A673 (cell line): ENCODE results near the gene FOXN3. TPM values are rescaled to one million over a fixed set of nuclear protein-coding genes. Genes with fewer than 3 reads are reported as not detected.

ENCODE experiments used
- BruUV-seq: library from RNA; stranded (reverse); fragments of 400-500 nt; replicated peaks from 2 replicates; lab custom pipeline; 2021; lab: Mats Ljungman, UMichigan
- CTCF ChIA-PET: fragments of 300-600 bp; sonication (Branson Sonifier 250); formaldehyde crosslinking; loops from one replicate; lab custom pipeline; 2022; ENCODE audit warnings: antibody characterized with exemption; lab: Charles Lee
- POLR2A ChIA-PET: fragments of 300-600 bp; sonication (Branson Sonifier 250); formaldehyde crosslinking; loops from one replicate; lab custom pipeline; 2022; ENCODE audit warnings: antibody characterized with exemption; ENCODE audit not compliant: low non-redundant PET; lab: Charles Lee
- DNase-seq: peaks from one replicate; pipeline ENCODE4 v3.0.0-alpha.2; 2015; ENCODE audit warnings: low spot score
- H3K27ac ChIP-seq: fragments of 200-600 bp; sonication (generic); 2 replicates; pipeline ENCODE4 v1.5.1; 2016; ENCODE audit warnings: mixed run types, low read depth, mild to moderate bottlenecking, mixed read lengths, antibody characterized with exemption, low read length; ENCODE audit not compliant: poor library complexity, severe bottlenecking
- H3K27me3 ChIP-seq: fragments of 200-600 bp; sonication (generic); replicated peaks from 2 replicates; pipeline ENCODE4 v1.6.1; 2017; ENCODE audit warnings: mixed run types, low read depth, mild to moderate bottlenecking, mixed read lengths, antibody characterized with exemption, low read length; ENCODE audit not compliant: insufficient read depth, poor library complexity
- H3K36me3 ChIP-seq: fragments of 200-600 bp; sonication (generic); 2 replicates; pipeline ENCODE4 v1.6.1; 2016; ENCODE audit warnings: mixed run types, mild to moderate bottlenecking, mixed read lengths, antibody characterized with exemption, low read length; ENCODE audit not compliant: insufficient read depth, poor library complexity, severe bottlenecking
- H3K4me1 ChIP-seq: fragments of 200-600 bp; sonication (generic); 2 replicates; pipeline ENCODE4 v1.6.1; 2017; ENCODE audit warnings: mixed run types, mild to moderate bottlenecking, mixed read lengths, antibody characterized with exemption, low read length; ENCODE audit not compliant: insufficient read depth, poor library complexity, severe bottlenecking
- H3K4me3 ChIP-seq: fragments of 200-600 bp; sonication (generic); 2 replicates; pipeline ENCODE4 v1.5.1; 2016; ENCODE audit warnings: low read depth, mixed run types, mild to moderate bottlenecking, mixed read lengths, low read length; ENCODE audit not compliant: poor library complexity, severe bottlenecking
- H3K9me3 ChIP-seq: fragments of 200-600 bp; sonication (generic); 2 replicates; pipeline ENCODE4 v1.6.1; 2016; ENCODE audit warnings: mixed run types, low read depth, mild to moderate bottlenecking, mixed read lengths, antibody characterized with exemption, low read length; ENCODE audit not compliant: poor library complexity, severe bottlenecking
- EZH2 ChIP-seq: fragments of 200-600 bp; sonication (generic); IDR thresholded peaks from 2 replicates; pipeline ENCODE4 v1.6.1; 2017; ENCODE audit warnings: borderline replicate concordance, low read depth, mild to moderate bottlenecking, mixed read lengths, antibody characterized with exemption, low read length; ENCODE audit not compliant: poor library complexity, severe bottlenecking
- intact Hi-C: fragments of 100-400 bp; cut with micrococcal nuclease; formaldehyde crosslinking; loops from one replicate; pipeline ENCODE4 v1.10.0; 2022; ENCODE audit not compliant: unreplicated experiment
- total RNA-seq: library from RNA; stranded (reverse); gene quantifications from 2 replicates; pipeline ENCODE4 v1.2.3, GENCODE V29; 2021
- TF ChIP-seq, protein P1 (sequence below): fragments of 300-800, 200-600 bp; sonication (generic); conservative IDR thresholded peaks from 2 replicates; pipeline ENCODE4 v1.5.1; 2017; ENCODE audit warnings: low read depth, mild to moderate bottlenecking, antibody characterized with exemption, low read length, moderate library complexity, mixed read lengths

Gene FOXN3
- total RNA-seq, 1 experiment from 2014 or later: 15.3 TPM

DNA sequence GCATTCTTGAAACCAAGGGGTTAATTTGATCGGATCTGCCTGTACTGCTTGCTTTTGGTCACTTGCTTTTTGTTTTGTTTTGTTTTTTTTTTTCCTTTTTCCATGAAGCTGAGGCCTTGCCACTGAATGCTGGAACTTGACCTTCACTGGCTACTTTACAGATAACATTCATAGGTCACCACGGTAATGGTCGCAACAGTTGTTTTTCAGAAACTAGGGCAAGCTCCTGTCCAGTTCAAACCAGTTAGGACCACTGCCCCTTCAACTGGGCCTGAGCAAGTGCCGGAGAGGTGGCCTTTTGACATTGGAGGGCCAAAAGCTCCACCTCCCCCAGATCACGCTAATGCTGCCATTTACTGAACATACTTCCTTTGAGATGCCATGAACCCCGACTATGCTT is 147.6 kb downstream of the FOXN3 start:
- no peak for TF ChIP-seq EZH2
- TF ChIP-seq, protein P1, sequence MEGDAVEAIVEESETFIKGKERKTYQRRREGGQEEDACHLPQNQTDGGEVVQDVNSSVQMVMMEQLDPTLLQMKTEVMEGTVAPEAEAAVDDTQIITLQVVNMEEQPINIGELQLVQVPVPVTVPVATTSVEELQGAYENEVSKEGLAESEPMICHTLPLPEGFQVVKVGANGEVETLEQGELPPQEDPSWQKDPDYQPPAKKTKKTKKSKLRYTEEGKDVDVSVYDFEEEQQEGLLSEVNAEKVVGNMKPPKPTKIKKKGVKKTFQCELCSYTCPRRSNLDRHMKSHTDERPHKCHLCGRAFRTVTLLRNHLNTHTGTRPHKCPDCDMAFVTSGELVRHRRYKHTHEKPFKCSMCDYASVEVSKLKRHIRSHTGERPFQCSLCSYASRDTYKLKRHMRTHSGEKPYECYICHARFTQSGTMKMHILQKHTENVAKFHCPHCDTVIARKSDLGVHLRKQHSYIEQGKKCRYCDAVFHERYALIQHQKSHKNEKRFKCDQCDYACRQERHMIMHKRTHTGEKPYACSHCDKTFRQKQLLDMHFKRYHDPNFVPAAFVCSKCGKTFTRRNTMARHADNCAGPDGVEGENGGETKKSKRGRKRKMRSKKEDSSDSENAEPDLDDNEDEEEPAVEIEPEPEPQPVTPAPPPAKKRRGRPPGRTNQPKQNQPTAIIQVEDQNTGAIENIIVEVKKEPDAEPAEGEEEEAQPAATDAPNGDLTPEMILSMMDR: no peak
- Histone ChIP-seq H3K4me1 (no peaks in the 10 kb centered on the region), H3K9me3 (no peaks in the 10 kb centered on the region), H3K36me3 (no peaks in the 10 kb centered on the region), H3K27me3 (no peaks in the 10 kb centered on the region), H3K27ac (no peak overlapping the region), H3K4me3 (no peak overlapping the region)
- POLR2A ChIA-PET: no interaction called here
- BruUV-seq: no TSS peak
- CTCF ChIA-PET: no interaction called here
- intact Hi-C loops: no loop called here
- no peak for DNase-seq

DNA sequence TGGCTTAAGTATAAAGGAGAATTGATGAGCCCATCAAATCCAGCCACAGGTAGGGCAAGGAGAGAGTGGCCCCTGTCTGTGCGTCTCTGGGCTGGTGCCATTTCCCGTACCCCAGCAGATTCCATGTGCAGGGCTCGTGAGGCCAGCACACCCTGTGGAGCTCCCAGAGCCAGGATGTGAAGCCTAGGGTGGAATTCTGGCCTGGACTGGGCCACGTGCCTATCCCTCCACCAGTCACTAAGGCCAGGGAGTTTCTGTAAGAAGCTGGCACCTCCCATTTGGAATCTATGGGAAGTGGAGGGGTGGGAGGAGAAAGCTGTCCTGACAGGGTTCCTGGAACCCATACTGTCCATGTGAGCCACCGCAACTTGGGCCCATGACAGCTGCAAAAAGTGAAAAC is 148.5 kb downstream of the FOXN3 start:
- no peaks in the 10 kb centered on the region for H3K4me1 ChIP-seq
- no peaks in the 10 kb centered on the region for H3K36me3 ChIP-seq
- CTCF ChIA-PET: no interaction called here
- intact Hi-C loops: no loop called here
- POLR2A ChIA-PET: no interaction called here
- no peak overlapping the region for H3K27ac ChIP-seq
- H3K9me3 ChIP-seq: no peaks in the 10 kb centered on the region
- no TSS peak for BruUV-seq
- H3K27me3 ChIP-seq: no peaks in the 10 kb centered on the region
- H3K4me3 ChIP-seq: no peak overlapping the region
- no peak for DNase-seq
- TF ChIP-seq, protein P1: no peak
- no peak for TF ChIP-seq EZH2

DNA sequence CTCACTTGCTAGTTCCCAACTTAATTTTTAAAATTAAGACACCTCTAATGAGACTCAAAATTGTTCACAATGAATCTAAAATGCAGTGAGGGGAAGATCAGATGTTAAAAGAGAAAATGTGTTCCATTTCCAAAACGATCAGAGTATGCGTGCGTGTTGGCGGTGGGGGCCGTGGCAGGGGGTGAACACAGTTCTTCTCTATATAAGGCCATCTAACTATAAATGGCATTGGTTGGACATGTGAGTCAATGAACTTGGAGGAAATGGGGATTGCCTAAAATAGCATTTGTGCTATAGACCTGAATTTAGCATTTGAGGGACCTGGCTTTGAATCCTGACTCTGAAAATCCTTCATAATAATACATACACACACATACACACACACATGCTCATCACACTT is 149.4 kb downstream of the FOXN3 start:
- no peak overlapping the region for H3K27ac ChIP-seq
- no peaks in the 10 kb centered on the region for H3K9me3 ChIP-seq
- no TSS peak for BruUV-seq
- intact Hi-C loops: no loop called here
- no peak for DNase-seq
- no peaks in the 10 kb centered on the region for H3K4me1 ChIP-seq
- H3K36me3 ChIP-seq: no peaks in the 10 kb centered on the region
- ChIA-PET POLR2A (no interaction called here), CTCF (no interaction called here)
- H3K27me3 ChIP-seq: no peaks in the 10 kb centered on the region
- no peak overlapping the region for H3K4me3 ChIP-seq
- no peak for TF ChIP-seq EZH2
- TF ChIP-seq, protein P1: no peak
